ENCODE measurements around the gene GNRHR.

DNA sequence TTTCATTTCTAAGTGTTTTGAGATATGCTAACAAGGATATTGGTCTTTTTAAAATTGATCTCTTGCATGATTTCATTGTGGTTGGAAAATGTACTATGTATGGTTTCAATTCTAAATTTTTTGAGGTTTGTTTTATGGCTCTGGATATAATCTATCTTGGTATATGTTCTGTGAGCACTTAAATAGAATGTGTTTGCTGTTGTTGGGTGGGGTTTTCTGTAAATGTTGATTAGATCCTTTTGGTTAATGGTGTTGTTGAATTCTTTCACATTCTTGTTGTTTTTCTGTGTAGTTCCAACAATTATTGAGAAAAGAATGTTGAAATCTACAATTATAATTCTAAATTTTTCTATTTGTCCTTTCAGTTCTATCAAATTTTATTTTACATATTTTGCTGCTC lies 42.6 kb upstream of the GNRHR start:
- TF ChIP-seq, protein P1, sequence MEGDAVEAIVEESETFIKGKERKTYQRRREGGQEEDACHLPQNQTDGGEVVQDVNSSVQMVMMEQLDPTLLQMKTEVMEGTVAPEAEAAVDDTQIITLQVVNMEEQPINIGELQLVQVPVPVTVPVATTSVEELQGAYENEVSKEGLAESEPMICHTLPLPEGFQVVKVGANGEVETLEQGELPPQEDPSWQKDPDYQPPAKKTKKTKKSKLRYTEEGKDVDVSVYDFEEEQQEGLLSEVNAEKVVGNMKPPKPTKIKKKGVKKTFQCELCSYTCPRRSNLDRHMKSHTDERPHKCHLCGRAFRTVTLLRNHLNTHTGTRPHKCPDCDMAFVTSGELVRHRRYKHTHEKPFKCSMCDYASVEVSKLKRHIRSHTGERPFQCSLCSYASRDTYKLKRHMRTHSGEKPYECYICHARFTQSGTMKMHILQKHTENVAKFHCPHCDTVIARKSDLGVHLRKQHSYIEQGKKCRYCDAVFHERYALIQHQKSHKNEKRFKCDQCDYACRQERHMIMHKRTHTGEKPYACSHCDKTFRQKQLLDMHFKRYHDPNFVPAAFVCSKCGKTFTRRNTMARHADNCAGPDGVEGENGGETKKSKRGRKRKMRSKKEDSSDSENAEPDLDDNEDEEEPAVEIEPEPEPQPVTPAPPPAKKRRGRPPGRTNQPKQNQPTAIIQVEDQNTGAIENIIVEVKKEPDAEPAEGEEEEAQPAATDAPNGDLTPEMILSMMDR (IDR thresholded peaks at IDR 0.05; ENCODE audit: borderline replicate concordance, extremely low read depth, low read length, poor library complexity, severe bottlenecking), result no peak
- no peak for TF ChIP-seq EZH2 (IDR thresholded peaks at IDR 0.05; ENCODE audit: borderline replicate concordance, low read depth, low read length, severe bottlenecking)
